Forelimb muscle (tissue), 1 donor: Measurements from ENCODE around the gene FOLR2. TPM values are rescaled to one million over a fixed set of nuclear protein-coding genes. Genes with fewer than 3 reads are reported as not detected.
"Not testable (repeated sequence)": the region's sequence is repeated elsewhere in the genome, so short reads cannot be mapped to it uniquely, and the experiment has no call there.

ENCODE experiments used
- DNase-seq: peaks from one replicate; pipeline ENCODE4 v3.0.0-alpha.2; 2013; ENCODE audit warnings: low read depth
- polyA plus RNA-seq: library from polyadenylated mRNA; unstranded; fragments of 120-200 nt; gene quantifications from one replicate; pipeline ENCODE4 v1.2.1, GENCODE V29; 2013; ENCODE audit not compliant: insufficient read length

FOLR2 gene
- polyA plus RNA-seq, 1 donor: 19.8 TPM

GRCh38 chr11:72206794-72207193, 9.8 kb upstream of the FOLR2 start:
- DNase-seq: not testable (repeated sequence)

- no peak for DNase-seq
Measured at GRCh38 chr11:72208281-72208680, 8.3 kb upstream of the FOLR2 start.

GRCh38 chr11:72209101-72209500, 7.5 kb upstream of the FOLR2 start:
- DNase-seq: no peak

- no peak for DNase-seq
Measured at GRCh38 chr11:72217841-72218240, 1.2 kb downstream of the FOLR2 start.

- no peak for DNase-seq
Measured at GRCh38 chr11:72218251-72218745, 1.7 kb downstream of the FOLR2 start.

GRCh38 chr11:72220696-72221363, 4.2 kb downstream of the FOLR2 start:
- DNase-seq: no peak

- DNase-seq: no peak
Measured at GRCh38 chr11:72221386-72222075, 4.9 kb downstream of the FOLR2 start.

- DNase-seq: no peak
Measured at GRCh38 chr11:72222106-72222891, 5.7 kb downstream of the FOLR2 start.

GRCh38 chr11:72222907-72223614, 6.5 kb downstream of the FOLR2 start:
- peak; percentile 60 for DNase-seq

- no peak for DNase-seq
Measured at GRCh38 chr11:72223615-72224563, 7.3 kb downstream of the FOLR2 start.

- no peak for DNase-seq
Measured at GRCh38 chr11:72224564-72225410, 8.2 kb downstream of the FOLR2 start, which contains the start of gene INPPL1. TSS of gene INPPL1 (plus strand) at chr11:72224767. CDS start at chr11:72224985, 218 bp downstream.

- DNase-seq: no peak
Measured at GRCh38 chr11:72225411-72225951, 8.9 kb downstream of the FOLR2 start.

GRCh38 chr11:72226701-72227100, 10.1 kb downstream of the FOLR2 start:
- no peak for DNase-seq

- DNase-seq: no peak
Measured at GRCh38 chr11:72227316-72228228, 11.0 kb downstream of the FOLR2 start.

- DNase-seq: no peak
Measured at GRCh38 chr11:72228229-72228843, 11.7 kb downstream of the FOLR2 start.

- DNase-seq: no peak
Measured at GRCh38 chr11:72228844-72229231, 12.2 kb downstream of the FOLR2 start.

- no peak for DNase-seq
Measured at GRCh38 chr11:72229336-72229924, 12.8 kb downstream of the FOLR2 start.
